ENCODE data around the gene CRTAC1. TPM values are rescaled to one million over a fixed set of nuclear protein-coding genes. Genes with fewer than 3 reads are reported as not detected.

The CRTAC1 gene
- total RNA-seq, 2 donors from 2014 or later, result not detected

DNA sequence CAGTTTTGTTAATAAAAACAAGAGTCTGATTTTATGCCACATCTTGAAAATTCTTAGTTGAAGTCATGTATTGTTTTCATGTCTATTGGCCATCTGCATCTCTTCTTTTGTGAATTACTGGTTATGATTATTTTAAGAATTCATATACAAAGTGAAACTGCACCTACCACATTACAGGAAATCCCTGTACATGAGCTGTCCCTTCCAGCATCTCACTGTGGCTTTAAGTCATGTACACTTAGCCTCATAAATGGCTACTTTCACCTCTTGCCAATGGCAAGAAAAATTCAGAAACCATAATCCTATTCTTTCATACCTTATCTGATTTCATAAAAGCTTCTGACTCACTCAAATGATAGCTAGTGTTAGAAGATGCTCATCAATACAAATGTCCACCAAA is 48.6 kb downstream of the CRTAC1 start:
- peaks cover 92% of the 10 kb centered on the region for H3K27me3 Mint-ChIP-seq
- H3K4me3 Mint-ChIP-seq, result no peak overlapping the region
- DNase-seq (no peak), ATAC-seq (no peak)
- H3K9me3 ChIP-seq (ENCODE audit: control insufficient read depth, low read length, poor library complexity, severe bottlenecking), result no peaks in the 10 kb centered on the region
- peaks cover 4% of the 10 kb centered on the region for H3K36me3 Mint-ChIP-seq (ENCODE audit: low read depth)
- no peaks in the 10 kb centered on the region for H3K4me1 Mint-ChIP-seq
- H3K27ac Mint-ChIP-seq, result no peak overlapping the region

GRCh38 chr10:97977673-97978072 is 52.7 kb downstream of the CRTAC1 start:
- H3K36me3 Mint-ChIP-seq (ENCODE audit: low read depth), result peaks cover 7% of the 10 kb centered on the region
- H3K4me3 Mint-ChIP-seq, result no peak overlapping the region
- DNase-seq, result no peak
- no peaks in the 10 kb centered on the region for H3K9me3 ChIP-seq (ENCODE audit: control insufficient read depth, low read length, poor library complexity, severe bottlenecking)
- no peaks in the 10 kb centered on the region for H3K4me1 Mint-ChIP-seq
- H3K27me3 Mint-ChIP-seq, result peaks cover 85% of the 10 kb centered on the region
- H3K27ac Mint-ChIP-seq, result no peak overlapping the region
- ATAC-seq, result no peak

DNA sequence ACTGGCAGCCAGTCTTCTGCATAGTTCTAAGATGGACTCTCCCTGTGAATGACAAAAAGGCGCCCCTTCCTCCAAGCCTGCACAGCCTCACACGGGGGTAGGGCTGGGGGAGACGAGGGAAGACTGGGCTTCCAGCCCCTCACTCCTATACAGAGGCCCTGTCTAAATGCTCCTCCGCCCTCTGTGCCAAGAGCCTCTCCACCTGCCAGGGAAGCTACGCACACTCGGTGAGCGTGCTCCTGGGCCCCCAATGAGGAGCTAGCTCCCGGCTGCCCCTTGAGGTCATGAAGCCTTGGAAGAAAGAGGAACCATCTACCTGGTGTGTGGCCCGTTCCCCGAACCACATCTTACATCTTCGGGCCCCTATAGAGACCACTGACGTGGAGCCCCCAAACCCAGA is 54.8 kb downstream of the CRTAC1 start:
- H3K36me3 Mint-ChIP-seq (ENCODE audit: low read depth), result peaks cover 7% of the 10 kb centered on the region
- no peaks in the 10 kb centered on the region for H3K9me3 ChIP-seq (ENCODE audit: control insufficient read depth, low read length, poor library complexity, severe bottlenecking)
- DNase-seq (no peak), ATAC-seq (no peak)
- H3K27ac Mint-ChIP-seq, result no peak overlapping the region
- H3K4me1 Mint-ChIP-seq, result no peaks in the 10 kb centered on the region
- peaks cover 83% of the 10 kb centered on the region for H3K27me3 Mint-ChIP-seq
- H3K4me3 Mint-ChIP-seq, result no peak overlapping the region

- no peak for ATAC-seq
- no peaks in the 10 kb centered on the region for H3K4me1 Mint-ChIP-seq
- no peak for DNase-seq
- H3K36me3 Mint-ChIP-seq (ENCODE audit: low read depth), result peaks cover 8% of the 10 kb centered on the region
- H3K27me3 Mint-ChIP-seq, result peaks cover 83% of the 10 kb centered on the region
- peak overlapping the region; percentile 25 for H3K4me3 Mint-ChIP-seq
- H3K9me3 ChIP-seq (ENCODE audit: control insufficient read depth, low read length, poor library complexity, severe bottlenecking), result no peaks in the 10 kb centered on the region
- no peak overlapping the region for H3K27ac Mint-ChIP-seq
These were observed 55.6 kb downstream of the CRTAC1 start for GRCh38 chr10:97974526-97975525.

GRCh38 chr10:97974100-97974499 is 56.3 kb downstream of the CRTAC1 start:
- Mint-ChIP-seq H3K27ac (no peak overlapping the region), H3K4me3 (peak overlapping the region; percentile 25), H3K36me3 (ENCODE audit: low read depth) (peaks cover 8% of the 10 kb centered on the region), H3K27me3 (peaks cover 83% of the 10 kb centered on the region), H3K4me1 (no peaks in the 10 kb centered on the region)
- ATAC-seq (no peak), DNase-seq (no peak)
- no peaks in the 10 kb centered on the region for H3K9me3 ChIP-seq (ENCODE audit: control insufficient read depth, low read length, poor library complexity, severe bottlenecking)

DNA sequence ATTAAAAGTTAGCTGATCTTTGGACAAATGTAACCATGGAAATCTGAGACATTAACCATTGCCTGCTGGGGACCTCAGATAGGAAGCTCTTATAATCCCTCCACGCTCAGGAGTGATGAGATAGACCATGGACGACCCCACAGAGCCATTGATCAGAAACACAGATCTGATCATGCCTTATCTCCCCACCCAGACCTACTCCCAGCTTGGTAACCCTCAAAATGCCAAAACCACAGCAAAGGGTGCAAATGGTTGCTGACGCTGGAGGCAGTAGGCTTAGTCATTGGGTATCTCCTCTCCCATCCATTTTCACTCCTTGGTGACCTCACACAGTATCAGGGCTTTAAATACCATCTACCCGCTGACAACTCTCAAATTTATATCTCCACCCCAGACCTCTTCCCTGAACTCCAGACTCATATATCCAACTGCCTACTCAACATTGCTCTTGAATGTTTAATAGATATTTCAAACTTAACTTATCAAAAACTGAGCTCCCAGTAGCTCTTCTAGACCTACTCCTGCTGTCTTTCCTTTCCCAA is 60.8 kb downstream of the CRTAC1 start:
- Mint-ChIP-seq H3K4me1 (no peaks in the 10 kb centered on the region), H3K4me3 (no peak overlapping the region), H3K27ac (no peak overlapping the region), H3K36me3 (ENCODE audit: low read depth) (peaks cover 11% of the 10 kb centered on the region), H3K27me3 (peaks cover 78% of the 10 kb centered on the region)
- H3K9me3 ChIP-seq (ENCODE audit: control insufficient read depth, low read length, poor library complexity, severe bottlenecking), result no peaks in the 10 kb centered on the region
- DNase-seq, result no peak
- no peak for ATAC-seq

- Mint-ChIP-seq H3K36me3 (ENCODE audit: low read depth) (peaks cover 6% of the 10 kb centered on the region), H3K27me3 (peaks cover 84% of the 10 kb centered on the region), H3K4me1 (no peaks in the 10 kb centered on the region), H3K4me3 (no peak overlapping the region), H3K27ac (no peak overlapping the region)
- H3K9me3 ChIP-seq (ENCODE audit: control insufficient read depth, low read length, poor library complexity, severe bottlenecking), result no peaks in the 10 kb centered on the region
- ATAC-seq (no peak), DNase-seq (no peak)
These were observed 65.7 kb downstream of the CRTAC1 start for GRCh38 chr10:97964748-97965147.

DNA sequence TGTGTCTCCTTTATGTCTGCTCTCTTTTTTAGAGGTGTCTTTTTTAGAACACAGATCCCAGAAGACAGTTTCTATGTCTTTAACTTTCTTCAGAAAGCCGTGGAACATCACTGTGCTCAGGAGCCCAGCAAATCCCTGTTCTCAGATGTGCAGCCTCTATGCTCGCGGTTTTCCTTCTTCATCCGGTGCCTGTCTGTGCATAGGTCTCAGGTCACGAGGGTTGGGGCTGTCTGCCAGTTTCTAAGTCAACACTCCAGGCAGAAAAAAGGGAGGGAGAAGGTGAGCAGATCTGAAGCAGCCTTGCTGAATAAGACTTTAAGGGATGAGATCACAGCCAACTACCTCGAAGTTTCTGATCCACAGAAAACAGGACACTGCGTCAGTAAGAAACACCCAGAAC is 68.5 kb downstream of the CRTAC1 start:
- Mint-ChIP-seq H3K27ac (no peak overlapping the region), H3K4me3 (no peak overlapping the region), H3K4me1 (no peaks in the 10 kb centered on the region), H3K27me3 (peaks cover 87% of the 10 kb centered on the region), H3K36me3 (ENCODE audit: low read depth) (peaks cover 2% of the 10 kb centered on the region)
- DNase-seq (no peak), ATAC-seq (no peak)
- H3K9me3 ChIP-seq (ENCODE audit: control insufficient read depth, low read length, poor library complexity, severe bottlenecking), result no peaks in the 10 kb centered on the region

DNA sequence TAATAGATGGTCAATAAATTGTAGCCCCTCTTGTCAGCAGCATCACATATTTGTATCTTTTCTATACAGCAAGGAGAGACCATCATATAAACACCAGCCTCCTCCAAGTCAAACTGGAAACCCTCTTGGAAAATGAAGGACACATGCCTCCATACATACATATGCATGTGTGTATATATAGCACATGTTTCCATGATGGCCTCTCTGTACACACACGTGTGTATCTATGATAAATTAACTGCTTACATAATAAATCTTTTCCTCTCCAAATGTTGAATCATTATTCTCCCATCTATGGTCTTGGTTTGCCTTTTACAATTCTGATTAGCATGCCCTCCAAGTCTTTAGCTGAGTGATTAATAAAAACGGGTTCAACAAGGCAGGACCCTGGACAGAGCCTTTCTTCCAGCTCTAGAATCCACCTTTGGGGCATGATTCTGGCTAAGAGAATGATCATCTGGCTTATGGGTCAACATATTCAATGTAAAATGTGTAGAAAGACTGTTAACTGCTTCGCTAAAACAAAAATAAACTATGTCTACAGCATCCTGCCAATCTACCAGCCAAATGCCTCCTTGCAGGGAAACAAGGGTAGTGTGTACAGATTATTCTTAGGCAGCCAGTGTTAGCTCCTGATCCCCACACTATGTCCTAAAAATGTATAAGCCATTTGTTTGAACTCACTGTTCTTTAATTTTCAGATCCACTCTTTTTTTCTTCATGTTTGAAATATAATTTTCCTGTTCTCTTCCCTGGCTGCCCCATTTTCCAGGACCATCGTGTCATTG is 70.0 kb downstream of the CRTAC1 start:
- DNase-seq, result no peak
- H3K27me3 Mint-ChIP-seq, result peaks cover 94% of the 10 kb centered on the region
- no peaks in the 10 kb centered on the region for H3K9me3 ChIP-seq (ENCODE audit: control insufficient read depth, low read length, poor library complexity, severe bottlenecking)
- H3K4me3 Mint-ChIP-seq, result no peak overlapping the region
- ATAC-seq, result no peak
- no peak overlapping the region for H3K27ac Mint-ChIP-seq
- no peaks in the 10 kb centered on the region for H3K4me1 Mint-ChIP-seq
- H3K36me3 Mint-ChIP-seq (ENCODE audit: low read depth), result no peaks in the 10 kb centered on the region

GRCh38 chr10:97949462-97949861 is 81.0 kb downstream of the CRTAC1 start:
- no peak for DNase-seq
- H3K4me1 Mint-ChIP-seq, result no peaks in the 10 kb centered on the region
- no peak for ATAC-seq
- peaks cover 28% of the 10 kb centered on the region for H3K27me3 Mint-ChIP-seq
- peaks cover 2% of the 10 kb centered on the region for H3K9me3 ChIP-seq (ENCODE audit: control insufficient read depth, low read length, poor library complexity, severe bottlenecking)
- H3K36me3 Mint-ChIP-seq (ENCODE audit: low read depth), result peaks cover 2% of the 10 kb centered on the region
- no peak overlapping the region for H3K27ac Mint-ChIP-seq
- H3K4me3 Mint-ChIP-seq, result no peak overlapping the region

DNA sequence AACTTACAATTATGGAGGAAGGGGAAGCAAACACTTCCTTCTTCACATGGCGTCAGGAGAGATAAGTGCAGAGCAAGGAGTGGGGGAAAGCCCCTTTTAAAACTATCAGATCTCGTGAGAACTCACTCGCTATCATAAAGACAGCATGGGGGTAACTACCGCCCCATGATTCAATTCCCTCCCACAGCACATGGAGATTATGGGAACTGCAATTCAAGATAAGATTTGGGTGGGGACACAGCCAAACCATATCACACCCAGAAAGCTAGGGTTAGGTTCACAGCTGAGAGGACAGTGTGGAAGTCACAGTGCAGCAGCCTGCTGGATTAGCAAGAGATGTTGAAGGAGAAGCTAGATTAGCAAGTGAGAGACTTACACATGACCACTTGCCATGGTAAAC is 81.6 kb downstream of the CRTAC1 start:
- H3K4me1 Mint-ChIP-seq, result no peaks in the 10 kb centered on the region
- no peak overlapping the region for H3K27ac Mint-ChIP-seq
- ATAC-seq (no peak), DNase-seq (no peak)
- peaks cover 2% of the 10 kb centered on the region for H3K36me3 Mint-ChIP-seq (ENCODE audit: low read depth)
- H3K27me3 Mint-ChIP-seq, result peaks cover 27% of the 10 kb centered on the region
- H3K4me3 Mint-ChIP-seq, result no peak overlapping the region
- peaks cover 2% of the 10 kb centered on the region for H3K9me3 ChIP-seq (ENCODE audit: control insufficient read depth, low read length, poor library complexity, severe bottlenecking)

GRCh38 chr10:97944772-97945171 is 85.6 kb downstream of the CRTAC1 start:
- peaks cover 2% of the 10 kb centered on the region for H3K9me3 ChIP-seq (ENCODE audit: control insufficient read depth, low read length, poor library complexity, severe bottlenecking)
- no peak for DNase-seq
- Mint-ChIP-seq H3K27me3 (peaks cover 49% of the 10 kb centered on the region), H3K4me3 (no peak overlapping the region), H3K27ac (no peak overlapping the region), H3K4me1 (peaks cover 2% of the 10 kb centered on the region), H3K36me3 (ENCODE audit: low read depth) (peaks cover 3% of the 10 kb centered on the region)
- ATAC-seq, result no peak

DNA sequence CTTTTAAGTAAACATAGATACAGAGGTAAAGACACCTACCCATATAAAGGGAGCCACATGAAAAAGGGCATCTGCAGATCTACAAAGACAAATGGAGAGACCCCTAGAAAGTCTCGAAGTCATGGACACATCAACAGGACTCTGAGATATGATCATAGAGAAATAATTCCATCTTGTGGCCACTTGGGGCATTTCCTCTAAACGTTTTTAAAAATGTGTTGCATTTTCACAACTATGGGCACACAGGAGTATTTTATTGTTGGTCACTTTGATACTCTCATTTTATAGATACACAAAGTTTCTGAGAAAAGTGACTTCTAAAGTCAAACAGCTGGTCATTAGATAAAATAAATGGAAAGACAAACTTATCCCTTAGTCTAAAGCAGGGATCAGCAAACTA is 87.1 kb downstream of the CRTAC1 start:
- H3K36me3 Mint-ChIP-seq (ENCODE audit: low read depth), result peaks cover 3% of the 10 kb centered on the region
- H3K4me3 Mint-ChIP-seq, result no peak overlapping the region
- DNase-seq, result no peak
- H3K27ac Mint-ChIP-seq, result no peak overlapping the region
- H3K4me1 Mint-ChIP-seq, result peaks cover 2% of the 10 kb centered on the region
- peaks cover 2% of the 10 kb centered on the region for H3K9me3 ChIP-seq (ENCODE audit: control insufficient read depth, low read length, poor library complexity, severe bottlenecking)
- no peak for ATAC-seq
- H3K27me3 Mint-ChIP-seq, result peaks cover 57% of the 10 kb centered on the region

Data from T-helper 17 cell (primary cell).